OCI-LY3 (cell line): Measurements from ENCODE around the gene CDK17.

Experiments
- H2AFZ ChIP-seq: fragments of 200-600, 300-600 bp; shearing (Covaris generic); 2 replicates; pipeline ENCODE4 v1.6.0; 2014; ENCODE audit warnings: antibody characterized with exemption, low read depth, low read length
- H3K27ac ChIP-seq: fragments of 200-600, 300-600 bp; sonication (generic); 2 replicates; pipeline ENCODE4 v1.5.1; 2014; ENCODE audit warnings: mild to moderate bottlenecking, low read length, moderate library complexity, mixed read lengths
- H3K27me3 ChIP-seq: fragments of 200-600, 300-600 bp; sonication (generic); 2 replicates; pipeline ENCODE4 v1.6.1; 2014; ENCODE audit warnings: low read depth, low read length, mixed read lengths
- H3K36me3 ChIP-seq: fragments of 200-600, 300-600 bp; sonication (generic); replicated peaks from 2 replicates; pipeline ENCODE3; 2014; ENCODE audit warnings: low read depth, low read length, mixed read lengths
- H3K4me1 ChIP-seq: fragments of 300-600, 200-600 bp; sonication (generic); 2 replicates; pipeline ENCODE4 v1.6.1; 2014; ENCODE audit warnings: low read length, mixed read lengths
- H3K4me2 ChIP-seq: fragments of 200-600, 300-600 bp; sonication (generic); 2 replicates; pipeline ENCODE4 v1.6.1; 2014; ENCODE audit warnings: low read length, mixed read lengths
- H3K4me3 ChIP-seq: fragments of 300-600, 200-600 bp; sonication (generic); 2 replicates; pipeline ENCODE4 v1.5.1; 2014; ENCODE audit warnings: antibody characterized with exemption, mild to moderate bottlenecking, low read length, moderate library complexity
- H3K79me2 ChIP-seq: fragments of 300-600, 200-600 bp; shearing (Covaris generic); 2 replicates; pipeline ENCODE4 v1.6.1; 2014; ENCODE audit warnings: mild to moderate bottlenecking, low read length, mixed read lengths
- H3K9ac ChIP-seq: fragments of 300-600, 200-600 bp; shearing (Covaris generic); 2 replicates; pipeline ENCODE4 v1.6.0; 2014; ENCODE audit warnings: mild to moderate bottlenecking, low read length, moderate library complexity
- H3K9me3 ChIP-seq: fragments of 200-600, 300-600 bp; shearing (Covaris generic); 2 replicates; pipeline ENCODE4 v1.6.1; 2014; ENCODE audit warnings: low read length, mixed read lengths; ENCODE audit not compliant: insufficient read depth
- H4K20me1 ChIP-seq: fragments of 200-600, 300-600 bp; sonication (generic); 2 replicates; pipeline ENCODE4 v1.6.1; 2016; ENCODE audit warnings: low read length, mixed read lengths; ENCODE audit not compliant: insufficient read depth
- EZH2phosphoT487 ChIP-seq: fragments of 200-600 bp; shearing (Covaris generic); IDR thresholded peaks from 2 replicates; pipeline ENCODE4 v1.6.1; 2018; ENCODE audit warnings: antibody characterized with exemption, mixed run types, low read depth
- TF ChIP-seq, protein P1 (sequence below): fragments of 200-600, 300-600 bp; sonication (generic); IDR thresholded peaks from 2 replicates; pipeline ENCODE4 v1.5.1; 2014; ENCODE audit warnings: antibody characterized with exemption, low read length, low read depth

CDK17 gene

DNA sequence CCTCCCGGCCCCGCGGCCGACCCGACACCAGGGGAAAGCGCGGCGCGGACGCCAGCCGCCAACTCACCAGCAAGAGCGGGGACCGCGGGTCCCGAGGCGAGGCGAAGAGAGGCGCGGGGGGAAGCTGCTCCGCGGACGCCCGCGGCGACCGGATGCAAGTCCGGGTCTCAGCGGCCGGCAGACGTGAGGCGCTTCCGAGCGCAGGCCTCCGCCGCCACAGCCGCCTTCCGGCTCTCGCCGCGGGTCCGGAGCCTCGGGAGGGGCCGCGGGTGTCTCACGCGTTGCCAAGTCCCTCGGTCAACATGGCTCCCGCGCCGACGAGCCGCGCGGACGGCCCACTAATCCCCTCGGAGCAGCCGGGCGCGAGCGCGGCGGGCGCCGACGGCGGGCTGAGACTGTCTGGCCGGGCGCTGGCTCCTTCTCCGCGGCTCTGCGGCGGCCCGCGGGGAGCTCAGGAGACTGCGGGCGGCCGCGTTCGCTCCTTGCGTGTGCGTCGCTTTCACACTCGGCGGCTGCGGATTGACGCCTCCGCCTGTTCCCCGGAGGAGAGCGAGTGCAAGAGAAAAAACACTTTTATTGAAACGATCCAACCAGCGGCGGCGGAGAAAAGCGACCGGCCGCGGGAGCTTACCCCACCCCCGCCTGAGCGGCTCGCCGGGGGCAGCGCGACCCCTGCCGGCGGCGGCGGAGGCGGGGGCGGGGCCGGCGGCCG, at the start of gene CDK17:
Gene CDK17, minus strand, starts transcription at position 521 of the 712 bp plus-strand sequence. CDS start 65,603 bp downstream, outside the sequence.
- Histone ChIP-seq H3K79me2 (peaks cover 45% of the 10 kb centered on the region), H3K4me1 (peaks cover 32% of the 10 kb centered on the region), H4K20me1 (peaks cover 29% of the 10 kb centered on the region), H3K27me3 (no peaks in the 10 kb centered on the region), H3K36me3 (no peaks in the 10 kb centered on the region), H3K4me3 (peak within 1 kb of the TSS; percentile 95), H3K9ac (peak within 1 kb of the TSS; percentile 86), H3K27ac (peak within 1 kb of the TSS; percentile 87), H3K4me2 (peak within 1 kb of the TSS; percentile 99), H3K9me3 (no peaks in the 10 kb centered on the region), H2AFZ (peak within 1 kb of the TSS; percentile 100)
- TF ChIP-seq, protein P1, sequence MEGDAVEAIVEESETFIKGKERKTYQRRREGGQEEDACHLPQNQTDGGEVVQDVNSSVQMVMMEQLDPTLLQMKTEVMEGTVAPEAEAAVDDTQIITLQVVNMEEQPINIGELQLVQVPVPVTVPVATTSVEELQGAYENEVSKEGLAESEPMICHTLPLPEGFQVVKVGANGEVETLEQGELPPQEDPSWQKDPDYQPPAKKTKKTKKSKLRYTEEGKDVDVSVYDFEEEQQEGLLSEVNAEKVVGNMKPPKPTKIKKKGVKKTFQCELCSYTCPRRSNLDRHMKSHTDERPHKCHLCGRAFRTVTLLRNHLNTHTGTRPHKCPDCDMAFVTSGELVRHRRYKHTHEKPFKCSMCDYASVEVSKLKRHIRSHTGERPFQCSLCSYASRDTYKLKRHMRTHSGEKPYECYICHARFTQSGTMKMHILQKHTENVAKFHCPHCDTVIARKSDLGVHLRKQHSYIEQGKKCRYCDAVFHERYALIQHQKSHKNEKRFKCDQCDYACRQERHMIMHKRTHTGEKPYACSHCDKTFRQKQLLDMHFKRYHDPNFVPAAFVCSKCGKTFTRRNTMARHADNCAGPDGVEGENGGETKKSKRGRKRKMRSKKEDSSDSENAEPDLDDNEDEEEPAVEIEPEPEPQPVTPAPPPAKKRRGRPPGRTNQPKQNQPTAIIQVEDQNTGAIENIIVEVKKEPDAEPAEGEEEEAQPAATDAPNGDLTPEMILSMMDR, result no peak; the same call in 1 of the 2 replicates
- TF ChIP-seq EZH2phosphoT487, result no peak

DNA sequence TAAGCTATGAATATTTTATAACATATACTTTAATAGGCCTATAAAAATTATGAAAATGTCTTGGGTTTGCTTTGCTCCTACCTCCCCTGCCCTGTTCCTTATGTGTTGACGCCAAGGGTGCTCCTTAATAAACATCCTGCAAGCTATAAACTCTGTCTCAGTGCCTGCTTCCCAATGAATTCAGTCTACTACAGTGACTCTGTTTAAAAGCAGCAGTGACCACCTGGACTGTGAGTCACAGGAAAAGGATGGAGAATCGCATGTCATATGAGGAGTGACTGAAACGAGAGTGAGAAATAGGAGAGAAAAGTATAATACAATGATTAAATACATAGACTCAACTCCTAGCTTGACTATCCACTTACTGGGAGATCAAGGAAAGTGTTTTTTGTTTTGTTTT, 48.1 kb upstream of the CDK17 start:
- Histone ChIP-seq H3K27ac (no peak overlapping the region), H3K36me3 (no peaks in the 10 kb centered on the region), H3K4me1 (no peaks in the 10 kb centered on the region), H3K9ac (no peak overlapping the region), H2AFZ (no peak overlapping the region), H3K27me3 (no peaks in the 10 kb centered on the region), H3K9me3 (no peaks in the 10 kb centered on the region), H3K4me2 (no peak overlapping the region), H3K4me3 (no peak overlapping the region), H4K20me1 (no peaks in the 10 kb centered on the region), H3K79me2 (no peaks in the 10 kb centered on the region)
- TF ChIP-seq EZH2phosphoT487, result no peak
- TF ChIP-seq, protein P1, result no peak

DNA sequence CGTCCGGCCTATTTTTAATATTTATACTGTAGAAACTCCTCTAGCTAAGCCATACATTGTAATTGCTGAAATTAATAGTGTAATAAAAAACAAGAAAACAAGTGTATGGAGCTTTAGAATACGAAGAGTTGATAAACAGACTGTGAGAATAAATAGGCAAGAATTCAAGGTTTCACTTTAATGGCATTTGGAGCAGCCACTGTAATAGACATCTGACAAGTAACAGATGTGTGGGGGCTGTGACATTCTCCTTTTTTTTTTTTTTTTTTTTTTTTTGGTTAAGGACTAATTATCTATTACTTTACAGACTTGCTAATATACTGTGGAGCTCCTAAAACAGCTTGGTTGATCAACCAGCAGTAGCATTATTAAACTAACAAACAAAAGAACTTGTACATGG, 47.0 kb upstream of the CDK17 start:
- H3K4me2 ChIP-seq, result no peak overlapping the region
- no peak overlapping the region for H3K9ac ChIP-seq
- no peak for TF ChIP-seq EZH2phosphoT487
- TF ChIP-seq, protein P1, result no peak
- no peaks in the 10 kb centered on the region for H3K36me3 ChIP-seq
- no peak overlapping the region for H3K27ac ChIP-seq
- H3K27me3 ChIP-seq, result no peaks in the 10 kb centered on the region
- no peaks in the 10 kb centered on the region for H3K4me1 ChIP-seq
- no peaks in the 10 kb centered on the region for H3K9me3 ChIP-seq
- no peaks in the 10 kb centered on the region for H4K20me1 ChIP-seq
- no peaks in the 10 kb centered on the region for H3K79me2 ChIP-seq
- no peak overlapping the region for H2AFZ ChIP-seq
- no peak overlapping the region for H3K4me3 ChIP-seq

DNA sequence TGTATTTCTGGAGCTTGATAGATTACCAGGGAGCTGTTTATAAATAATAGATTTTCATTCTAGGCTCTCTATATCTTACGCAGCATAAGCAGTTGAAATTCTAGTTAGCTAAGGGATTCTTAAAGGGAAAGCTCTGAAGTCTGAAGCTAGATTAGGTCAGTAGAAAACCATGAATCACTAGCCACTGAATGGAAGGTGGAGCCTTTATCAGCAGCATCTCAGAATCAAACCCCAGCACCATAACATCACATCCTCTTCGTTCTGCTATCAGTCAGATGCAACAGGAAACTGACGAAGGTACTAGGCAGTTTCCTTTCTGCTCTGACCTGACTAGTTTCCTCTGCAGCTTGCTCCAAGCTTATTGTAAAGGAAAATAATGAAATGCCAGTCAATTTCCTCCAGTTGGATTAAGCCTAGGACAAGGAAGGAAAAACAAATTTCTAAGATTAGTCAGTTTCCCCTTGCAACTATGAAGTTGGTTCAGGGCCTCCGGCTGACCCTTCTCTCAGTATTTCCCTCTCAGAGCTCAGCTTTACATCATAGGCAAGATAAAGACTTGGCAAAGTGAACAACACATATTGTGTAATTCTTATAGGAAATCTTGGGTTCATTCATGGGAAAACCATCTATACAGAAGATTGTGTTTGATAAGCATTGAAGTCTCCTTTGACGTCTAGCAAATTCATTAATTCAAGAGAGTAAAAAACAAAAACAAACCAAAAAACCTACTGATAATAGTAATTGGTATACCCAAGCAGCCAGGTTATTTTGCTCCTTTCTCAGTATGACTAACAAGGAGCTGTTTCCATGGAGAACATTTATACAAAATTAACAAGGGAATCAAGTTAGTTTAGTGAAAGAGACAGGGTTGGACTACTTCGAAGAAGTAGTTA, 45.7 kb upstream of the CDK17 start:
- H3K36me3 ChIP-seq, result no peaks in the 10 kb centered on the region
- H3K4me3 ChIP-seq, result no peak overlapping the region
- H3K4me2 ChIP-seq, result no peak overlapping the region
- no peaks in the 10 kb centered on the region for H3K9me3 ChIP-seq
- H4K20me1 ChIP-seq, result no peaks in the 10 kb centered on the region
- no peaks in the 10 kb centered on the region for H3K27me3 ChIP-seq
- H3K9ac ChIP-seq, result no peak overlapping the region
- H3K79me2 ChIP-seq, result no peaks in the 10 kb centered on the region
- no peak for TF ChIP-seq EZH2phosphoT487
- TF ChIP-seq, protein P1, result no peak
- H2AFZ ChIP-seq, result no peak overlapping the region
- H3K4me1 ChIP-seq, result no peaks in the 10 kb centered on the region
- no peak overlapping the region for H3K27ac ChIP-seq
